Spinal cord (tissue), 10 donors: Measurements from ENCODE around the gene RBM10. TPM values are rescaled to one million over a fixed set of nuclear protein-coding genes. Genes with fewer than 3 reads are reported as not detected.

Source experiments
- DNase-seq, 6 donors: peaks; one replicate each; pipeline versions ENCODE4 v3.0.0 to v3.0.0-alpha.2; 2013 to 2015; ENCODE audit warnings: low spot score in 6 of 6, low read depth in 4 of 6
- H3K27ac ChIP-seq: one replicate; pipeline ENCODE4 v1.5.1; 2013; ENCODE audit warnings: low read depth, low read length, control low read depth
- H3K27me3 ChIP-seq: one replicate; pipeline ENCODE4 v1.6.1; 2013; ENCODE audit warnings: low read length; ENCODE audit not compliant: control insufficient read depth, insufficient read depth
- H3K36me3 ChIP-seq: one replicate; pipeline ENCODE4 v1.6.1; 2013; ENCODE audit warnings: low read length; ENCODE audit not compliant: control insufficient read depth, insufficient read depth
- H3K4me1 ChIP-seq: one replicate; pipeline ENCODE4 v1.6.1; 2013; ENCODE audit warnings: low read length; ENCODE audit not compliant: control insufficient read depth, insufficient read depth
- H3K4me3 ChIP-seq: one replicate; pipeline ENCODE4 v1.5.1; 2013; ENCODE audit warnings: low read depth, low read length, control low read depth
- H3K9me3 ChIP-seq: one replicate; pipeline ENCODE4 v1.6.1; 2013; ENCODE audit warnings: low read length; ENCODE audit not compliant: control insufficient read depth, insufficient read depth
- WGBS: methylation state at CpG from one replicate; pipeline ENCODE4 v1.1.5; 2013; ENCODE audit warnings: missing lambda C conversion rate; ENCODE audit not compliant: insufficient coverage; 5-methylcytosine and 5-hydroxymethylcytosine counted together
- polyA plus RNA-seq, 2 donors: library from polyadenylated mRNA; unstranded; fragments of 120-200 nt; gene quantifications; one replicate each; pipeline ENCODE4 v1.2.1, GENCODE V29; 2013; ENCODE audit not compliant: insufficient read length in 2 of 2
- total RNA-seq, 2 donors: library from RNA; depleted of rRNA in 1 of 2; stranded (reverse); fragments of 120-200 nt in 1 of 2; fragments of >200 nt in 1 of 2; gene quantifications; one replicate each; pipeline versions ENCODE4 v1.2.3 to v1.2.4, GENCODE V29; 2013 to 2014
- donor health status: healthy.

The RBM10 gene
- total and polyA plus RNA-seq, 4 donors = 24.3 to 63.7 (median 49.5) TPM

DNA sequence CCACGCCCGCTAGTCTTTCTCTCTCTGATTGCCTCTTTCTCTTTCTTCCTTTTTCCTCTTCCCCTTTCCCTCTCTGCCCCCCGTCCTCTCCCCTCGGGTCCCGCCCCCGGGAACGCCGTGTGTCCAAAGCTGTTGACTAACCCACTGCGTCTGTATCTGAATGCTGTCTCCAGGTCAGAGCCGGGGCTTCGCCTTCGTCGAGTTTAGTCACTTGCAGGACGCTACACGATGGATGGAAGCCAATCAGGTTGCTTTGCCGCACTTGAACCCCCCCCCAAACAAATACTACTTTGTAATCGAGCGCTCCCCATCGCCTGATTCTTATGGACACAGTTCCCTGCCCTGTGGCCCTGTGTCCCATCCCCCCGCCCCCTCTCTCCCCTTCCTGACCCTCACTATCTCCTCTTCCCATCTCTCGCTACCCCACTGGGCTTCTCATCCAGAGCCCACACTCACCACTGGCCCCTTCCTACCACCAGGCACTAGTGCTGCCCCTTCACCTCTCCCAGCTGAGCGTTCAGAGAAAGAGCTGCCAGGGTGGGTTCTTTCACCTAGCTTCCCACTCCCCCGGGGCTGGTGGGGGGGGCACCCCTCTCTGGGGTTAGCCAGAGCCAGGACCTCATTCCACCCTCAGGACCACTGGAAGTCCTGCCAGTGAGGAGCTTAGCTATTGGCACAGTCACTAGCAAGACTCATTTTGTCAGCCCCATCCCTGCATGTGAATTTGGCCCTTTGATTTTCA lies 30.0 kb downstream of the RBM10 start:
- 81% methylated on average over 21 of the region's 23 CpGs for WGBS
- Histone ChIP-seq H3K27me3 (peaks cover 50% of the 10 kb centered on the region), H3K4me1 (peaks cover 3% of the 10 kb centered on the region)

DNA sequence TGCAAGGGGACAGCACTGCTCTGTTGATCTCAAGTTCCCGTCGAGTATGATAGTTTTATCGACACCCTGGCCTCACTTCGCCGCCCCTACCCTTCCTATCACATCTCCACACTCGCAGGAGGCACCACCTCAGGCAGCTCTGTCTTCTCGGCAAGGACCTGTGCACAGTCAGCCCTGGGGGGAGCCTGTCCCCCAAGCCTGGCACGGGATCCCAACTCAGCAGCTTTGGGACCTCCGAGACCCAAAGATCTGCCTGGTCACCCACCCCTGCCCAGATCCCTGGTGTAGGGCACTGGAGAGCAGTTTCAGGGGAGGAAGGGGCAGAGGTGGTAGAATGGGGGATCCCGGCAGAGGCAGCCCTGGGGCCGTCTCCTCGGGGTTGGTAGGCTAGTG lies 30.6 kb downstream of the RBM10 start:
- no peaks in the 10 kb centered on the region for H3K9me3 ChIP-seq
- peaks cover 52% of the 10 kb centered on the region for H3K27me3 ChIP-seq
- WGBS = 81% methylated on average over 11 of the region's 12 CpGs

More for the DNA sequence above, 30.0 kb downstream of the RBM10 start:
- DNase-seq = no peak
- Histone ChIP-seq H3K4me3 (no peak overlapping the region), H3K36me3 (peaks cover 96% of the 10 kb centered on the region), H3K27ac (no peak overlapping the region), H3K9me3 (no peaks in the 10 kb centered on the region)

DNA sequence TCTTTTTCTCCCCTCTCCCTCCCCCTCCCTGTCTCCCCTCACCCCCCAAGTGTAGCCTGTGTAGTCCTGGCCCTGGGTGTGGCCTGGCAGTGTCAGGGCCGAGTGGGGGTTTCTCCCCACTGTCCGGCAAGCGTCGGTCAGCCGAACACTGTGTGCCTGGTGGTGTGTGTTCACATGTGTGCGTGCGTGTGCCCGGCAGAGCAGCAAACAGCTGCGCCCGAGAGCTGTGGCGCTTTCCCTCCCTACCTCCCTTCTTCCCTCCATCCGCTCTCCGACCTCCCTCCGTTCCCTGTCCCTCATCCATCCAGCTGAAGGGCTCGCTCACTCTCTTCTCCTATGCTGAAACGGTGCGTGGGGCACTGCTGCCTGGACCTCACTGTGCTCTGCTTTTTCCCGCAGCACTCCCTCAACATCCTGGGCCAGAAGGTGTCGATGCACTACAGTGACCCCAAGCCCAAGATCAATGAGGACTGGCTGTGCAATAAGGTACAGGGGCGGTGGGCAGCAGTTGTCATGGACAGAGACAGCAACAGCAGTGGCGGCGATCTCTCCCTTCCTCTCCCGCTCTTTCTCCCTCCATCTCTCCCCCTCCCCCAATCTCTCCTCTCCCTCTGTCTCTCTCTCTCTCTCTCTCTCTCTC lies 31.2 kb downstream of the RBM10 start:
- DNase-seq = no peak
- Histone ChIP-seq H3K9me3 (no peaks in the 10 kb centered on the region), H3K27ac (no peak overlapping the region), H3K4me1 (no peaks in the 10 kb centered on the region), H3K27me3 (peaks cover 51% of the 10 kb centered on the region), H3K36me3 (peaks cover 92% of the 10 kb centered on the region), H3K4me3 (no peak overlapping the region)
- 80% methylated on average over 19 of the region's 23 CpGs for WGBS

More for the DNA sequence above, 30.6 kb downstream of the RBM10 start:
- no peaks in the 10 kb centered on the region for H3K4me1 ChIP-seq
- no peak overlapping the region for H3K4me3 ChIP-seq
- peaks cover 96% of the 10 kb centered on the region for H3K36me3 ChIP-seq
- no peak for DNase-seq
- no peak overlapping the region for H3K27ac ChIP-seq

DNA sequence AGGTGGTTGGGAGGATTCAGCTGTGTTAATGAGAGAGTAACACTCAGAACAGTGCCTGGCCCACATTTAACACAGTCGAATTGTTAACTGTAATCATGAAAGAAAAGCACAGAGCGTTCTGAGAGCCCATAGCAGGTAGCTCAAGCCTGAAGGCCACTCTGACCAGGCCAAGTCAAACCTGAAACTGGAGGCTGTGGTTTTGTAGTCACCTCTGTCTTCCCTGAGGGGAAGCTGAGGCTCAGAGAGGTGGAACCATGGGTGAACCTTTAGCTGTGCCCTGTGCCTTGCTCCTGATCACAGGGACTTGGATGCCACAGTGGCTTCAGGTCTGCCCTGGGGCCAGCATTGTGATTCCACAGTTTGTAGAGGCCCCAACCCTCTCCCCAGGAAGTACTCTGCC lies 32.1 kb downstream of the RBM10 start:
- no peaks in the 10 kb centered on the region for H3K4me1 ChIP-seq
- no peaks in the 10 kb centered on the region for H3K9me3 ChIP-seq
- DNase-seq = no peak
- WGBS = 41% methylated on average over 2 of the region's 2 CpGs
- H3K36me3 ChIP-seq = peaks cover 93% of the 10 kb centered on the region
- peaks cover 52% of the 10 kb centered on the region for H3K27me3 ChIP-seq
- no peak overlapping the region for H3K4me3 ChIP-seq
- H3K27ac ChIP-seq = no peak overlapping the region

DNA sequence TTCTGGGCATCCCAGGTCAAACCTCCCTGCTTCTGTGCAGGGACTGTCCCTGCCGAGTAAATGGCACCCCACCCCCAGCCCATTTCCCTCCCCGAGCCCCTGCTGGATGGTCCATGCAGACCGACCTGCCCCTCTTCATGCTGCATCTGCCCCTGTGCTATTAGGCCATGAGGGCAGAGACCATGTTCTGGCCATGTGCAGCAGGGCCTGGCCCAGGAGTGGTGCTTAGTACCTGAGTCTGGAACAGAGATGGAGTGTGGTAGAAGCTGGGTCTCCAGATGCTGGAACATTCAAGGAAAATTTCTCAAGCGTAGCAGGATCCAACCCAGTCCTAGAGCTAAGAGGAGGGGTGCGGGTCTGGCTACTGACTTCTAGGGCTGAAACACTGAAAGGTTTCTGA lies 33.3 kb downstream of the RBM10 start:
- Histone ChIP-seq H3K9me3 (no peaks in the 10 kb centered on the region), H3K4me1 (no peaks in the 10 kb centered on the region), H3K27ac (no peak overlapping the region), H3K36me3 (peaks cover 87% of the 10 kb centered on the region), H3K27me3 (peaks cover 52% of the 10 kb centered on the region), H3K4me3 (no peak overlapping the region)
- 82% methylated on average over 5 of the region's 5 CpGs for WGBS
- DNase-seq = no peak

DNA sequence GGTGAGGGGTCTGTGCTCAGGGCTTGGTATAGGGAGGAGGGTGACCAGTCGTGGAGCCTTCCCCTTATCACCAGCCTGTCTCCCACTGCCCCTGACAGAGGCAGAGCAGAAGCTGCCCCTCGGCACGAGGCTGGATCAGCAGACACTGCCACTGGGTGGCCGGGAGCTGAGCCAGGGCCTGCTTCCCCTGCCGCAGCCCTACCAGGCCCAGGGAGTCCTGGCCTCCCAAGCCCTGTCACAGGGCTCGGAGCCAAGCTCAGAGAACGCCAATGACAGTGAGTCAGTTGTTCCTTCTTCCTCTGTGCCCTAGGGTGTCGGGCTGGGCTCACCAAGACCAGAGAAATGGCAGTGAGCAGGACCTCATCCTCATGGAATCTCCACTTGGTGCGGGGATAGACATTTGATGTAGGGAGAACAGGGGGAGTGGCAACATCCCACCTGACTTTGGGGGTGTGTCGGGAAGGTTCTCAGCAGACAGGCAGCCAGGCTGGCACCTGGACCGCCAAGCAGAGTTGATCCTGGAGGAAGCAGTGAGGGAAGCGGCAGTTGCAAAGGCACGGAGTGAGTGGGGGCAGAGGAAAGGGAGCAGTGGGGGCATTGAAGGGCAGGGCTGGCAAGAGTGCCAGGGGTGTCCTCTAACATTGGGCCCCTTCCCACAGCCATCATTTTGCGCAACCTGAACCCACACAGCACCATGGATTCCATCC lies 34.4 kb downstream of the RBM10 start:
- H3K36me3 ChIP-seq = peaks cover 85% of the 10 kb centered on the region
- 69% methylated on average over 14 of the region's 14 CpGs for WGBS
- H3K27ac ChIP-seq = no peak overlapping the region
- H3K27me3 ChIP-seq = peaks cover 53% of the 10 kb centered on the region
- no peaks in the 10 kb centered on the region for H3K9me3 ChIP-seq
- no peak for DNase-seq
- no peak overlapping the region for H3K4me3 ChIP-seq
- no peaks in the 10 kb centered on the region for H3K4me1 ChIP-seq

DNA sequence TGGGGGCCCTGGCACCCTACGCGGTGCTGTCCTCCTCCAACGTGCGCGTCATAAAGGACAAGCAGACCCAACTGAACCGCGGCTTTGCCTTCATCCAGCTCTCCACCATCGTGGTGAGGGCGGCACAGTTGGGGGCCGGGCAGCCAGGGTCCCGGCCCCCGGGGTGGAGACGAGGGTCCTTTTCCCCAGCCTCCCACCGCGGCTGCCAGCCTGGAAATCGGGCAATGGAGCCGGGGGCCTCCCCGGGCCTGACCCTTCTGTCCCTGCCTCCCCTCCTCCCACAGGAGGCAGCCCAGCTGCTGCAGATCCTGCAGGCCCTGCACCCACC lies 34.9 kb downstream of the RBM10 start:
- H3K9me3 ChIP-seq = no peaks in the 10 kb centered on the region
- no peak for DNase-seq
- no peak overlapping the region for H3K4me3 ChIP-seq
- H3K27me3 ChIP-seq = peaks cover 53% of the 10 kb centered on the region
- H3K27ac ChIP-seq = no peak overlapping the region
- no peaks in the 10 kb centered on the region for H3K4me1 ChIP-seq
- H3K36me3 ChIP-seq = peaks cover 85% of the 10 kb centered on the region
- WGBS = 90% methylated on average over 17 of the region's 18 CpGs

DNA sequence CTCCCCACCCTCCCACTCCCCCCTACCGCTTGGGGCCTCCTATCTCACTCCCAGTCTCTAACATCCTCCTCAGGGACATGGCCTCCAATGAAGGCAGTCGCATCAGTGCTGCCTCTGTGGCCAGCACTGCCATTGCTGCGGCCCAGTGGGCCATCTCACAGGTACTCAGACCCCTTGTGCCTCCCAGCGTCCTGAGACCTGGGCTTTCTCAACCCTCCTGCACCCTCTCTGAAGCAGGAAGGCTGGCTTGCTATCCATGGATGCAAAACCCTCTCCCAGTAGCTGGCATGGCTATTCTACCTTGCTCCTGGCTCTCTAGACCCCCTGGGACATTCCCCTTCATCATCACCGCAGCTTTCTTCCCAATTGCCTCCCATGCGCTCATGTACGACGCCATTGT lies 35.3 kb downstream of the RBM10 start:
- H3K27ac ChIP-seq = no peak overlapping the region
- H3K36me3 ChIP-seq = peaks cover 85% of the 10 kb centered on the region
- H3K9me3 ChIP-seq = no peaks in the 10 kb centered on the region
- no peak for DNase-seq
- no peak overlapping the region for H3K4me3 ChIP-seq
- 67% methylated on average over 4 of the region's 8 CpGs for WGBS
- peaks cover 52% of the 10 kb centered on the region for H3K27me3 ChIP-seq
- no peaks in the 10 kb centered on the region for H3K4me1 ChIP-seq

DNA sequence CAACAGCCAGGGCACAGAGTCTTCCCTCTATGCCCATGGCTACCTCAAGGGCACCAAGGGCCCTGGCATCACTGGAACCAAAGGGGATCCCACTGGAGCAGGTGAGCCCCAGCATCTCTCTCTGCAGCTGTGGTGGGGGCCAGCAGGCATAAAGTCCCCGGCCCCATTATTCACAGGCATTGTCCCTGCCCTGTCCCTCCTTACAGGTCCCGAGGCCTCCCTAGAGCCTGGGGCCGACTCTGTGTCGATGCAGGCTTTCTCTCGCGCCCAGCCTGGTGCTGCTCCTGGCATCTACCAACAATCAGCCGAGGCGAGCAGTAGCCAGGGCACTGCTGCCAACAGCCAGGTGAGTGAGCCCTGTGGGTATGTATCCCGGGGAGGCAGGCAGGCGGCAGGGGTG lies 36.3 kb downstream of the RBM10 start:
- H3K4me1 ChIP-seq = no peaks in the 10 kb centered on the region
- DNase-seq = no peak
- 95% methylated on average over 9 of the region's 10 CpGs for WGBS
- no peak overlapping the region for H3K27ac ChIP-seq
- peaks cover 85% of the 10 kb centered on the region for H3K36me3 ChIP-seq
- no peaks in the 10 kb centered on the region for H3K9me3 ChIP-seq
- peaks cover 49% of the 10 kb centered on the region for H3K27me3 ChIP-seq
- no peak overlapping the region for H3K4me3 ChIP-seq
